Urothelium cell line (cell line): ENCODE data around the gene CDHR2.

Source experiments
- DNase-seq: peaks from one replicate; pipeline ENCODE4 v3.0.0; 2011; ENCODE audit warnings: low spot score, mixed read lengths
- FAIRE-seq: peaks from 2 replicates; lab custom pipeline; 2011; peaks lifted over from hg19 to GRCh38; lab: Jason Lieb, UNC

The CDHR2 gene

DNA sequence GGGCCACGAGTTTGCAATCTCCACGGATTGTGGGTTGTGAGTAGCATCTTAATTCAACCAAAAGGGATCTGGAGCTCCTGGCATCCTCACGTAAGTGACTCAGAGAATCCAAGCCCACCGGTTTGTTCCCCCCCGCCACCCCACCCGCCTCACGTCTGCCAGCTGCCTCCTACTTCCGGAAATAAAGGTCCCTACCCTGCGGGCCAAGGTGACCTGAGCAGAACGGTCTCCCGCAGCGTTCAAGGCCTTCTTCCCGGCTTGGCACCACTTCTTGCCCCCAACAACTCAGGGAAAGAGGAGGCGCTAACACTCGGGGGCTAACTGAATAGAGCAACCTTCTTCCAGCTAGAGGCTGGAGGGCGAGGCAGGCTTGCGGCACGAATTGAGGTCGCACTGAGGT is 69.6 kb downstream of the CDHR2 start:
- DNase-seq: no peak
- no peak for FAIRE-seq

DNA sequence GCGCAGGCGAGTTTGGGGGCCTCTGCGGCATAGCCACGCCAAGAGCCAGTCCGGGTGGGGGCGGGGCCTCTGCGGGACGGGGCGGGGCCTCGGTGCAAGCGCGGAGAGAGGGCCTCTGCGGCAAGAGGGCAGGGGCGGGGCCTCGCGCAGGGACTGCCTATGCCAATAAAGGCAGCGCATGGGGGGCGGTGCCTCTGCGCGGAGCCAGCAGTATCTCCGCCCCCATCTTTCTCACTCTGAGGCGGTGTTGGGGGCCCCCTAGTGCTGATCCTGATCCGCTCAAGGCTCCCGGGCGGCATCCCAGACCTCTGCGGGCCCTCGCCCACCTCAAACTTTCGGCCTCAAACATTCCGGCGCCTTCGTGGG is 70.0 kb downstream of the CDHR2 start:
- DNase-seq: no peak

DNA sequence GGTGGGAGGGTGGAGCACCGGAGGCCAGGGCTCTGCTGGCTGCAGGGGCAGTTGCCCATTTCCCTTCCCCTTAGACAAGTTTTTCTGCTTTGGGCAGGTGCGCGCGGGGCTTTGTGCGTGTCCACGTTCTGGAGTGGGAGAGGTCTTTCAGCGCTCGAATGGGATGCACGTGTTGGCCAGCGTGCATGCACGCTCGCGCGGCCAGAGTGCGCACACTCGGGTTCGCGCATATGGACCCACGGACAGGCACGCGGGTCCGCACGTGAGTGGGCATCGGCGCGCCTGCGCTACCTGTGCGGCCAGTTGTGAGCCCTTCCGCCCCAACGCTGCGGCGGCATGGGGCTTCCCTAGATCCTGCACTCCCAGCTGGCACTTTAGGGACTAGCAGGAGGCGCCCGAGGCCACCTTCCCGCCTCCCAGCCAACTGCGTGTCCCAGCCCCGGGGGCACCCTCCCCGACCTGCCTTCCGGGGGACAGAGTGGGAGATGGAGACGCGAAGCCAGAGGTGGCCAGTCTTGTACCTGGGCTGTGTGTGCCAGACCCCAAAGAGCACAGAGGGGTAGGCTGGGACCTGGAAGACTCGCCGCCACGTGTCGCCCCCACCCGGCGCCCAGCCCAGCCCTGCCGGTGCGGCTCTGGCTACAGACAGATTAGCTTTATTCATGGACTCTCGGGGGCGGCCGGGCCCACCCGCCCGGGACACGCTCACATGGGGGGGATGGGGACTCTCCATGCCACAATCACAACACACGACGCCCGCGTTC is 70.6 kb downstream of the CDHR2 start:
- FAIRE-seq (no peak), DNase-seq (no peak)

More for the DNA sequence above, 70.0 kb downstream of the CDHR2 start:
- no peak for FAIRE-seq

DNA sequence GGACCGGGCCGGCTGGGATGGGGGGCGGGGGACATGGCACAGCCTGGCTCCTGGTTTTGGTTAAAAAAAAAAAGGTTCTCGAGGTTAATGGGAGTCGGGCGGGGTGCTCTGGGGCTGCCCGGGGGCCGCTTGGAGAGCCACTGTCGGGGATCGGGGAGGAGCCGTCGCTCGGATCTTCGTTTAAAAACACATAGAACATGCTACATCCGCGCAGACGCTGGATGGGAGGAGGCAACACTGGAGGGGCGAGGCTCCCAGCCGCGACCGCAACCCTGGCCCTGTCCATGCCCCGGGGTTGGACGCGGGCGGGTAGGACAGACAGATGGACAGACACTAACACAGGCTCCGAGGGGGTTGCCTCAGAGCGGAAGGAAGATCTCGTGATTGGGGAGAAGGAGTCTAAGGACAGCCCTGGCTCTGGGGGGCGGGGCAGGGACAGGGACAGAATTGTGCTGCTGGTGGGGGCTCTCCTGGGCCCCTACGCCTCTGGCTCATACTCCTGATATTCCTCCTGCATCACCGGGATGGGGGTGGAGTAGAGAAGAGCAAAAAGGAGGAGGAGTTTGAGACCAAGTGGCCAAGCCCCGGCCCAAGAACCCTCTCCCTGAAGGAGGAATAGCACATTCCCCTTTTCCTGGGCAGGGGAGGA is 71.3 kb downstream of the CDHR2 start:
- FAIRE-seq: no peak
- DNase-seq: no peak

DNA sequence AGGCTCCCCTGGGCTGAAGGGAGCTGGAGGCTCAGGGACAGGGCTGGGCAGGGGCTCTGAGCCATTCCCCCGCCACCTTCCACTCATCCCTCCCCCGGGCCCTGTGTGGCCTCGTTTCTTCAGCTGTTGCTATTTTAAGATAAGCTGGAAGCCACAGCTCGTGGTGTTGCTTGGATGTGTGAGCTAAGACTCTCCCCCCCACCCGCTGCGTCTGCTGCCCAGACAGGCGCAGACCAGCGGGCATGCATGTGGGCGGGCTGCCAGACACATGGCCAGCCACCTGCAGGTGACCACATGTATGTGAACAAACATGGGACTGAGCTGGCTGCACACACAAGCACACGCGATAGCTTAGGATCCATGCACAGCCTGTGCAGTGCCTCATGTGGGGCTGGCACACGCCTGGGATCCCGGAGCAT is 72.5 kb downstream of the CDHR2 start:
- DNase-seq (peak; percentile 39), FAIRE-seq (peak; percentile 63)

DNA sequence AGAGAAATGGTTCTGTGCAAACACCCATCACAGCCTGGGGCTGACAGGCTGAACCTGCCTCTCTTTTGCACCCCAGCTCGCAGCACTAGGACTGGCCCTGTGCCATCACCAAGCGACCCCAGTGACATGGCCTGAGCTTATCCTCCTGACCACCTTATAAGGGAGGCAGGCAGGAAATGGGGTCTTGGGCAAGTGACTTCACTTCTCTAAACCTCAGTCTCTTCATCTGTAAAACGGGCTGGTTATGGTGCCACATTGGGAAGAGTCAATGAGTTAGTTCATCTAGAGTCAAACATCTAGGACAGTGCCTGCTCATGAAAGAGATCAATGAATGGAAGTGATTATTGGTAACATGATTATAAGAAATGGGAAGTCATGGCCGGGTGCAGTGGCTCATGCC is 75.0 kb downstream of the CDHR2 start:
- no peak for FAIRE-seq
- no peak for DNase-seq

DNA sequence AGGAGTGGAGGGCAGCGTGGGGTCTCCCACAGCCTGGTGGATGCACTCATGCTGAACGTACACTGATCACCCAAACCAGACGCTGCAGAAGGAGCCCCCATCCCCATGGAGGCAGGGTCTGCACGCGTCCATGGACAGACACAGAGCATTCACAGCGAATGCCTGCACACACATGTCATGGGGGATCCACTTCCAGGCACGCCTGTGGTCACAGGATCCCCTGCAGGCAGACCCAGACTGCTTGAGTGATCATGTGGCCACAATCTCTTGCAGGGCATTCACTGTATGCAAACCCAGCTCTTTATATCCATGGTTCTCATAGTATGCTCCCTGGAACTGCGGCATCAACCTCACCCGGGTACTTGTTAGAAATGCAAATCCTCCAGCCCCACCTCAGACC is 75.8 kb downstream of the CDHR2 start:
- FAIRE-seq: no peak

DNA sequence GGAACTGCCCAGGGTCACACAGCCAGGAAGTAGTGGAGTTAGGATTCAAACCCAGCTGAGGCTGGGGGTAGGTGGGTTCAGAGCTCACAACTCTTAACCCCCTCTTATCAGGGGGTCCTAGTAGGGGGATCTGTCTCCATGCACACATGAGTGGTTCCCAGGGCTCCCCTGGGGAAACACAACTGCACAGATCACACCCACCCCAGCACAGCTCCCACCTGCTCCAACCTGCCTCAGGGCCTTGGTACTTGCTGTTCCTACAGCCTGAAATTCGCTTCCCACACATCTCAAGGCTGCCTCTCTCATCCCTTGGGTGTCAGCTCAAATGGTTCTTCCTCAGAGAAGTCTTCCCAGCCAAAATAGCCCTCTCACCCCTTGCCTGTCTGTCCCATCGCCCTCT is 76.4 kb downstream of the CDHR2 start:
- DNase-seq: no peak
- FAIRE-seq: no peak

More for the DNA sequence above, 75.8 kb downstream of the CDHR2 start:
- DNase-seq: no peak

DNA sequence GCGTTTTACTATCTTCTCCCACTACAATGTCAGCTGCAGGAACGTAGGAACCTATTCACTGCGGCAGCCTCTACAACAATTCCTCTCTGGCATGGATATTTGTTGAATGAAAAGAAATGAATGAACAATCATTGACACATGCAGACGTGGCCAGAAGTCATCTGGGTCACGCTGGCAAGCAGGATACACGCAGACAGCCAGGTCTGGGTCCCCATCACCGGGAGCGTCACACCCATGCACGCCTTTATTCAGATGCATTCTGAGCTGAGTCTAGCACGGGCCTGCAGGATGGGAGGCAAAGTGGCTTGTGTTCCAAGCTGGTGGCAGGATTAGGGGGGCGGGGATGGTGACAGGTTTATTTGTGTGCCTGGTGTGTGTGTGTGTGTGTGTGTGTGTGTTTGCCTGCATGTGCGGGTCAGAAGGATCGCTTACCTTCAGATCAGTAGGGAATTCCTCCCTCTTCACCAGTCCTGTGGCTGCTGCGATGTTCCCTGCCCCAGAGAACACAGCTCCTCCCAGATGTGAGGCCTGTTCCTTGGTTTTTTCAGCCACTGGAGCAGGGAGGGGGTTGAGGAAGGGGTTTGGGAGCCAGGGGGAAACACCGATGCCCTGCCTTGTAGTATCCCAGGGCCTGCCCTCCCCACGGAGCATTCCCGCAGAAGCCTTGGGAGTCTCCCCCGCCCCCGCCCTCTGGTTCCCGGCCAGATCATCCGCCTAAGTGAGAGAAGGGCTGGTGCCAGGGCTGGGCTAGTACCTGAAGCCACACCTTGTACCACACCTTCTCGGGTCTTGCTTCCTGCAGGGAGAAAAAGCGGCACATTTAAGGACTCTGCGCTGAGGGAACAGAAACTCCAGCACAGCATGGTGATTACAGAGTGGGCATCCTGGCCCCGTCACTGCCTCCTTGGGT is 77.1 kb downstream of the CDHR2 start:
- FAIRE-seq: no peak
- DNase-seq: no peak

DNA sequence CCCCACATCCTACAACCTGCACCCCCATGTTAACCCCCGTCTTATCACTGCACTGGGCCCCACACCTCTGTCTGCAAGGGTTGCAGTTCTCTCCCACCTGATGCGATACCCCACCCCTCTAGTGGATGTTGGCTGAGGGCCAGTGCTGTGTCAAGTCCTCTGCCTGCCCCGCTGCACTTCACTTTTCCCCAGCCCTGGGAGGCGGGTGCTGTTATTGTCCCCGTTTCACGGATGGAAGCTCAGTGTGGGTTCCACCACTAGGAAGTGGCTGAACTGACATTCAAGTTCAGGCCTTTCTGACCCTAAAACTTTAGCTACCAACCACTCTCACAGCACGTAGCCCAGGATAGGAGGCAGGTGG is 77.7 kb downstream of the CDHR2 start:
- no peak for DNase-seq
- FAIRE-seq: no peak

DNA sequence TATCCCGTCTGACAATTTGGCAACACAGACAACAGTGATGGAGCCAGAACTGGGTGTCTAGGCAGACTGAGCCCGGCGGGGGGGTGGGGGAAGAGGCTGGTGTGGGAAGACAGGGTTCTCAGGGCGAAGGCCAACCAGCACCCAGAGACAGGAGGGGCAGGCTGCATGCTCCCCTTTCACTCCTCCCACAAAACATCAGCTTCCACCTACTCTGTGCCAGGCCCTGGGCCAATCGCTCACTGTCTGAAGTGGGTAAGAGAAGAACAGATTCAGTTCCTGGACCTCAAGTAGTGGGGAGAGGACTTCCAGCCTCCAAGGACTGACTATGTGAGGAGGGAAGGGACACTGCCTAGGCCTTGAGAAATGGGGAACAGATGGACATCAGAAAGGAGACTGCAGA is 78.4 kb downstream of the CDHR2 start:
- no peak for FAIRE-seq
- DNase-seq: no peak

DNA sequence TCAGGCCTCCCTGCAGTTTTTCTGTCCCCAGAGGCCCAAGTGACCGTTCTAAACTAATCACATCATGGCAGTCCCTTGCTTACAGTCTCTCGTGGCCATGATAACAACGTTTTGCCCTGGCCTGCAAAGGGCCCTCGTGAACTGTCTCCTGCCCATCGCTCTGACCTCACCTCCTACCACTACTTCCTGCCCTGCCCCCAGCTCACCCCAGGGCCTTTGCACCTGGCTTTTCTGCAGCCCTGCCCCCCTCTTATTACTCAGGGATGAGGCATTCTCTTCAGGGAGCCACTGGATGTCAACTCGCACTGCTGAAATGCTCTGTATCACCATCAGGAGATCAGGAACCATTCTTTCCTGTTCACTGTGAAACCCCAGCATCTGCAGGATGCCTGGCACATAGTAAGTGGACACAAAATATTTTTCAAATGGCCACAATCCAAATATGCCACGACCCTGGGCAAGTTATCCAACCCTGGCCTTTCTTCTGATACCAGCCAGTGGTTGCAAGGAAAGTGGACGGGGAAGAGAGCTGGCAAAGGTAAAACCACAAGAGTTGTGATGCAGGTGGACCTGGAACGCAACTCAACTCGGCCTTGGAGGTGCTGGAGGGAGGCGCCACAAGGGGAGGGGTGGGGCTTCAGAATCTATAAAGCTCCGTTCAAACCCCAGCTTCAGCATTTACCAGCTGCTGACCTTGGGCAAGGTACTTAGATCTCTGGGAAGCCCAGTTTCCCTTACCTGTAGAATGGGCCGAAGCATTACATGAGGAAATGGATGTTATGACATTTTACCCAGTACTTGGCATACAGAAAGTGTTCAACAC is 79.5 kb downstream of the CDHR2 start:
- DNase-seq (no peak), FAIRE-seq (peak; percentile 62)

DNA sequence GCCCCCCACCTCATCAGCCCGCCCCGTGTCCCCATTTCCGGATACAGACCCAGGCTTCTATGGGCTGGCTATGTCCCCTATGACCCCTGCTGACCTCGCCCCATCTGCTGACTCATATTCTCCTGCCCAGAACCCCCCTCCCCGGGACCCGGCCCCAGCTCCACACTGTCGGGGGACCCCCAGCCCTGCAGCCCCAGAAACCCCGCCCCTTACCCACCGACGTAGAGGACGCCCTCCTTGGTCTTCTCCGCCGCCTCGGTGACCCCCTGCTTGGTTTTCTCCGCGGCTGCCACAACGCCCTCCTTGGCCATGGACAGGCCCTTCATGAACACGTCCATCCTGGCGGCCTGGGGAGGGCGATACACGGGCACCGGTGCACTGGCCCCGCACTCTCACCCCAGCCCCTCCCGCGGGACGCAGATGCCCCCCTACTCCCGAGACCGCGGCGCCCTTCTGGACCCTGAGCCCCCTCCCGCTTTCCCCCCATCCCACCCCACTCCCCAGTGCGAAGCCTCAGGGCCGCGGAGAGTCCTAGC is 80.2 kb downstream of the CDHR2 start:
- no peak for FAIRE-seq
- DNase-seq: no peak

DNA sequence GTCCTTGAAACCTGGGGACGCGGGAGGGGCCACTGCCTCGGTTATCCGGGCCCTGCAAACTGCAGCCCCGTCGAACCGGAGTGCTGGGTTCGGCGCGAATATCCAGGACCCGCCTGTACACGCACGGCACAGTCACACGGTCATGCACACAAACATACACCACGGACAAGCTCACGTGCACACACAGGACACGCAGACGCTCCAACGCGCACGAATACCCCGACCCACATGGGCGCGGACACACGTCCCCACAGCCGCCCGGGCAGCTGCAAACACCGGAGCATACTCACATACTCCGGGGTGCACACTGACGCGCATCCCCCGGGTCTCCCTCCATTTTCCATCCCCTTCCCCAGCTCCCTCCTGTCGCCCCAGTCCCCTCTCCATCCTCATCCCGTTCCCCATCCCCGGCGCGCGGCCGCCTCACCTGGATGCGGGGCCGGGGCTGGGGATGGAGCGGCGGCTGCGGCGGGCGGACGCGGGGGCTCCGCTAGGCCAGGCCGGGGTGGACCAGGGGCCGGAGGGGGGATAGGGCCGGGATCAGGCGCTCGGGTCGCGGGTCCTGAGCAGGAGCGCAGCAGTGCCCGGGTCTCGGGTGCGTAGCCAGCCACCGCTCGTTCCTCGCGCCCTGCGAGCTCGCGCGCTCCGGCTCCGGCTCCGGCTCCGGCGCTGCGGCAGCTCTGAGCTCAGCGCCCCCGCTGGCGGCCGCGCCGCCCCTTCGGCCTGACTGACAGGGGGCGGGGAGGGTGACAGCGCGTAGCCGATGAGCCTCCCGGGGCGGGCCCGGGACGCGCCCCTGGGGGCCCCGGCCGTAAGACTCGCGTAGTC is 80.9 kb downstream of the CDHR2 start, which contains the start of the genes EIF4E1B and SNCB:
Gene EIF4E1B (plus strand): TSS at position 823 of the 828 bp plus-strand sequence. CDS start 12,113 bp downstream, outside the sequence.
Gene SNCB (minus strand): TSS at position 682 of the 828 bp plus-strand sequence. CDS start 880 bp downstream, outside the sequence.
- DNase-seq (peak; percentile 81), FAIRE-seq (peak; percentile 80)

DNA sequence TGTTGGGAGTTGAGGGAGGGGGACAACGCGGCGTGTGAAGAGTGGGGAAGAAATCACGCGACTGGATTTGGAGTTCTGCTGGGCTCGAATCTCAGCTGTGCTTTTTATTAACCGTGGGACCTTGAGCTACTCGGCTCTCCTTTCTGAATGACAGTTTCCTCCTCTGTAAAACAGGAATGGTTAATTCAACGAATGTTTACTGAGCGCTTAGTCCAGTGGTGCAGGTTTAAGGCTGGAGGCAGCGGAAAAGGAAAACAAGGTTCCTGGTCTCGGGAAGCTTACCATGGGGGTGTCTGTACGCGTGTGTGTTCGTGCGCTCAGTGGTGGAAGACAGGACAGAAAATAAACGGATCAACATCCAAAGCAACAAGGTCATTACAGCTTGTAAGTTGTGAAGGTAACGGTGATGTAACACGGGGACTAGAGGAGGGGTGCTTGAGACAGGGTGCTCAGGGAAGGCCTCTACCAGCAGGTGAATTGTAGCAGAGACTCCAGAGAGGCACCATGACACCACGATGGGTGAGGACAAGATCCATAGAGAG is 81.6 kb downstream of the CDHR2 start:
- FAIRE-seq (no peak), DNase-seq (no peak)

DNA sequence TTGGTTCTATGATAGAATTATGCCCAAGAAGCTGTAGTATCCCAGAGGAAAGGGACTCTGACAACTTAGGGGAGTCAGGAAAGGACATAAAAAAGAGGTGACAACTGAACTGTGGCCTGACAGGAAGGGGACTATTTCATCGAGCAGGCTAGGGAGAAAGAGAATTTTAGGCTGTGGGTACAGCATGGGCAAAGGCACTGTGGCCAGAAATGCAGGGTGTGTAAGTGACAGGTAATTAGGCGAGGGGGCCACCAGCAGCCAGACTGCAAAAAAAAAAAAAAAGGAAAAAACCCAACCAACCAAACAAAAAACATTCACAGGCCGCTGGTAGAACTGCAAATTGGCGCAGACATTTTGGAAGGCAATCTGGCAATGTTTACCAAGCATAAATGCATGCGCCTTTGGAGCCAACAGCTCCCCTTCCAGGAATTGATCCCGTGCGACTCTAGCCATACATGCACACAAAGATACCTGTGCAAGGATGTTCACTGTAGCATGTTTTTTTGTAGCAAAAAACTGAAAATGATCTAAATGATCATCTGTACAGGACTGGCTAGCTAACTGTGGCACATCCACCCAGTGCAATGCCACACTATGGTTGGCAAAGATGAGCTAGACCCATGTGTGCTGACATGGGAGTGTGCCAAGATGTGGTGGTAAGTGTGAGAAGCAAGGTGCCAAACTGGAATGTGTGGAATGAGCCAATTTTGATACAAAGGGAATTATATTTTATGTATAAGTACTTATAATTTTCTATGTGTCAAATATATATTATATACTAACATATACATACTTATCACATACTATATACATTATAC is 82.5 kb downstream of the CDHR2 start:
- FAIRE-seq: peak; percentile 44
- no peak for DNase-seq

DNA sequence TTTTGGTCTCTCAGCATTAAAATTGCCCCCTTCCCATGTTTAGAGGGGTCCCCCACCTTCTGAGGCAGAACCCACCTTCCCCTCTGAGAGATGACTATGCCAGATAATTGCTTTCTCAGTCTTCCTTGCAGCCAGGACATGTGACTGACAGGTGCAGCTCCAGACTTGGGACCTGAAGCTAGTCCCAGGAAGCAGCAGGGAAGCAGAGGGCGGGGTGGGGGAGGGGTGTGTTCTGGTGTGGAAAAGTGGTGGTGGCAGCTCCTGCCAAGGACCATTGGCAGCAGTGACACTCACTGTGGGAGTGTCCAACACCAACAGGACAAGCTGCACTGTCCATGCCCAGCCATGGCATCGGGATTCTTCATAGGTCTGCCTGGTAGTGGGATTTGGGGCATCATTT is 83.6 kb downstream of the CDHR2 start:
- DNase-seq (no peak), FAIRE-seq (no peak)

DNA sequence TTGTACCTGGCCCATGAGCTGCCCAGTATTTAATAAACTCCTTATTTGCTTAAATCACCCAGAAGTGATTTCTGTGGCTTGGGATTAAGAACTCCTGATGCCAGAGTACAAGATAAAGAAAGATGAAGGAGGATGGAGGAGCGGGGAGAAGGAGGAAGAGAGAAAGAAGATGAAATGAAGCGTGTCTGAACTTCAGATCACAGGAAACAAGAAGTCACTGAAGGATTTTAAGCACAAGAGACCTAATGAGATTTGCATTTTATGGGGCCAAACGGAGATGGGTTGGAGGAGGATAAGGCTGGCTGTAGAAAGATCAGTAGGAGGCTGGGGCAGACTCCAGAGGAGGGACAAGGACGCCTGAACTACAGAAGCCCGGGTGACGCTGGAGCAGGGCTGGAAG is 84.5 kb downstream of the CDHR2 start:
- FAIRE-seq (no peak), DNase-seq (no peak)
